Measurements from ENCODE around the gene SAMD10. TPM values are rescaled to one million over a fixed set of nuclear protein-coding genes. Genes with fewer than 3 reads are reported as not detected.

The SAMD10 gene
- total and polyA plus RNA-seq, 12 donors, result 3.4 to 8.8 (median 4.0) TPM

- Histone ChIP-seq H3K36me3 (peaks cover 0 to 100% (median 67%) of the 10 kb centered on the region in 9 donors), H3K27ac (no peak overlapping the region), H3K27me3 (no peaks in the 10 kb centered on the region), H3K4me1 (peaks cover 0 to 27% (median 0%) of the 10 kb centered on the region in 9 donors), H3K4me3 (no peak overlapping the region), H3K9me3 (no peaks in the 10 kb centered on the region)
- ATAC-seq (no peak), DNase-seq (no peak)
- TF ChIP-seq CTCF (IDR thresholded peaks at IDR 0.05), result no peak
- 81 to 86% methylated on average over 12 of the region's 12 CpGs for WGBS, 2 donors
- intact Hi-C loops (cut with DNase I), result no loop called here
These were observed 21.5 kb upstream of the SAMD10 start for GRCh38 chr20:64000906-64001305.

- Histone ChIP-seq H3K4me3 (no peak overlapping the region), H3K36me3 (peaks cover 0 to 57% (median 39%) of the 10 kb centered on the region in 9 donors), H3K27ac (no peak overlapping the region), H3K4me1 (peaks cover 21 to 52% (median 40%) of the 10 kb centered on the region in 9 donors), H3K9me3 (no peaks in the 10 kb centered on the region), H3K27me3 (no peaks in the 10 kb centered on the region)
- ATAC-seq, result no peak
- intact Hi-C loops (cut with DNase I), result loop anchor here in 6 of 10 donors (5.0 to 10.0 kb wide), 5 partner anchors 52 to 139 kb away; partner anchors contain the start of gene C20orf204 (in 4 of the 6)
- WGBS, 2 donors, result 90 to 91% methylated on average over 14 of the region's 14 CpGs
- no peak for TF ChIP-seq CTCF (IDR thresholded peaks at IDR 0.05)
- no peak for DNase-seq
These were observed 3.5 kb upstream of the SAMD10 start for GRCh38 chr20:63982937-63983336.

- Histone ChIP-seq H3K36me3 (peaks cover 0 to 38% (median 23%) of the 10 kb centered on the region in 9 donors), H3K27ac (peak within 1 kb of the TSS; percentile 36 to 92 (median 86)), H3K9me3 (no peaks in the 10 kb centered on the region), H3K4me1 (peaks cover 21 to 52% (median 43%) of the 10 kb centered on the region in 9 donors), H3K4me3 (peak within 1 kb of the TSS; percentile 83 to 100 (median 94)), H3K27me3 (no peaks in the 10 kb centered on the region)
- TF ChIP-seq CTCF (IDR thresholded peaks at IDR 0.05), result peak; percentile 45 to 98 (median 90)
- DNase-seq (peak; percentile 96), ATAC-seq (peak; percentile 85 to 96 (median 93))
- intact Hi-C loops (cut with DNase I), result loop anchor here in 8 of 10 donors (2.0 to 10.0 kb wide), 7 partner anchors 54 to 141 kb away; partner anchors contain the start of genes C20orf204 (in 4 of the 8) and TCEA2 (in 2 of the 8)
- 0 to 1% methylated on average over 73 to 75 of the region's 75 CpGs for WGBS, 2 donors
These were observed 1.6 kb upstream of the SAMD10 start, which contains the start of gene PRPF6 for GRCh38 chr20:63980806-63981728. PRPF6 (plus strand) TSS chr20:63981132; CDS start chr20:63981246, 114 bp downstream.

- no peaks in the 10 kb centered on the region for H3K27me3 ChIP-seq
- peak overlapping the region in 9 of 10 donors; percentile 83 to 100 (median 93) for H3K4me3 ChIP-seq
- H3K27ac ChIP-seq, result peak overlapping the region in 9 of 10 donors; percentile 64 to 92 (median 88)
- H3K36me3 ChIP-seq, result peaks cover 0 to 31% (median 17%) of the 10 kb centered on the region in 9 donors
- ATAC-seq (peak in 7 of 8 donors; percentile 12 to 53 (median 28)), DNase-seq (no peak)
- no peak for TF ChIP-seq CTCF (IDR thresholded peaks at IDR 0.05)
- intact Hi-C loops (cut with DNase I), result loop anchor here in 8 of 10 donors (2.0 to 10.0 kb wide), 7 partner anchors 54 to 142 kb away; partner anchors contain the start of genes C20orf204 (in 4 of the 8) and TCEA2 (in 2 of the 8)
- 70 to 71% methylated on average over 15 of the region's 15 CpGs for WGBS, 2 donors
- H3K9me3 ChIP-seq, result no peaks in the 10 kb centered on the region
- H3K4me1 ChIP-seq, result peaks cover 21 to 52% (median 43%) of the 10 kb centered on the region in 9 donors
These were observed 919 bp upstream of the SAMD10 start for GRCh38 chr20:63980317-63980805.

Measured in heart right ventricle (tissue), 16 donors.